HUES6 (cell line): ENCODE results near the gene NTMT1.
A peak's percentile ranks its signal among the peaks of the same experiment; 100 is the strongest.

Source experiments
- H3K27ac ChIP-seq: 2 replicates; pipeline ENCODE4 v1.7.0; 2013; ENCODE audit warnings: low read depth, mild to moderate bottlenecking, low read length, inconsistent platforms
- H3K27me3 ChIP-seq: 2 replicates; pipeline ENCODE4 v1.6.1; 2013; ENCODE audit warnings: low read length; ENCODE audit not compliant: control insufficient read depth, insufficient read depth
- H3K36me3 ChIP-seq: 2 replicates; pipeline ENCODE4 v1.6.1; 2013; ENCODE audit warnings: low read length; ENCODE audit not compliant: control insufficient read depth, insufficient read depth
- H3K4me1 ChIP-seq: 2 replicates; pipeline ENCODE4 v1.6.1; 2013; ENCODE audit warnings: low read length; ENCODE audit not compliant: control insufficient read depth, insufficient read depth
- H3K4me3 ChIP-seq: 2 replicates; pipeline ENCODE4 v1.5.1; 2013; ENCODE audit warnings: low read depth, low read length
- H3K9ac ChIP-seq: one replicate; pipeline ENCODE4 v1.6.1; 2013; ENCODE audit warnings: mild to moderate bottlenecking, low read length
- H3K9me3 ChIP-seq: 2 replicates; pipeline ENCODE4 v1.6.1; 2013; ENCODE audit warnings: low read depth, low read length; ENCODE audit not compliant: control insufficient read depth, insufficient read depth

NTMT1 gene

GRCh38 chr9:129609486-129610212 is 16.3 kb upstream of the NTMT1 start:
- peaks cover 33% of the 10 kb centered on the region for H3K4me1 ChIP-seq
- peaks cover 2% of the 10 kb centered on the region; the same call in 1 of the 2 replicates for H3K27me3 ChIP-seq
- H3K9me3 ChIP-seq: no peaks in the 10 kb centered on the region
- H3K36me3 ChIP-seq: no peaks in the 10 kb centered on the region
- H3K4me3 ChIP-seq: peak overlapping the region; percentile 53
- H3K9ac ChIP-seq: peak overlapping the region; percentile 49
- no peak overlapping the region for H3K27ac ChIP-seq

GRCh38 chr9:129610213-129610472 is 15.8 kb upstream of the NTMT1 start:
- peaks cover 2% of the 10 kb centered on the region; the same call in 1 of the 2 replicates for H3K27me3 ChIP-seq
- H3K4me1 ChIP-seq: peaks cover 32% of the 10 kb centered on the region
- H3K27ac ChIP-seq: peak overlapping the region; percentile 45; the same call in 1 of the 2 replicates
- H3K9ac ChIP-seq: peak overlapping the region; percentile 61
- no peaks in the 10 kb centered on the region for H3K36me3 ChIP-seq
- peak overlapping the region; percentile 73 for H3K4me3 ChIP-seq
- H3K9me3 ChIP-seq: no peaks in the 10 kb centered on the region

GRCh38 chr9:129610473-129611306 is 15.3 kb upstream of the NTMT1 start:
- Histone ChIP-seq H3K27me3 (peaks cover 2% of the 10 kb centered on the region; the same call in 1 of the 2 replicates), H3K36me3 (no peaks in the 10 kb centered on the region), H3K9me3 (no peaks in the 10 kb centered on the region), H3K27ac (peak overlapping the region; percentile 45; the same call in 1 of the 2 replicates), H3K4me3 (peak overlapping the region; percentile 73), H3K4me1 (peaks cover 32% of the 10 kb centered on the region), H3K9ac (peak overlapping the region; percentile 61)

- Histone ChIP-seq H3K36me3 (no peaks in the 10 kb centered on the region), H3K9ac (no peak overlapping the region), H3K27ac (no peak overlapping the region), H3K4me1 (peaks cover 32% of the 10 kb centered on the region), H3K4me3 (peak overlapping the region; percentile 73), H3K27me3 (peaks cover 2% of the 10 kb centered on the region; the same call in 1 of the 2 replicates), H3K9me3 (no peaks in the 10 kb centered on the region)
Measured at GRCh38 chr9:129611307-129611800, 14.6 kb upstream of the NTMT1 start.

GRCh38 chr9:129612123-129612522 is 13.8 kb upstream of the NTMT1 start:
- Histone ChIP-seq H3K9me3 (no peaks in the 10 kb centered on the region), H3K4me3 (no peak overlapping the region), H3K27ac (no peak overlapping the region), H3K9ac (no peak overlapping the region), H3K36me3 (no peaks in the 10 kb centered on the region), H3K4me1 (peaks cover 29% of the 10 kb centered on the region), H3K27me3 (peaks cover 2% of the 10 kb centered on the region; the same call in 1 of the 2 replicates)

- Histone ChIP-seq H3K27ac (no peak overlapping the region), H3K9me3 (no peaks in the 10 kb centered on the region), H3K4me3 (no peak overlapping the region), H3K9ac (no peak overlapping the region), H3K4me1 (peaks cover 23% of the 10 kb centered on the region), H3K36me3 (no peaks in the 10 kb centered on the region), H3K27me3 (peaks cover 2% of the 10 kb centered on the region; the same call in 1 of the 2 replicates)
Measured at GRCh38 chr9:129612815-129613519, 13.0 kb upstream of the NTMT1 start.

- no peaks in the 10 kb centered on the region for H3K9me3 ChIP-seq
Measured at GRCh38 chr9:129613520-129614175, 12.3 kb upstream of the NTMT1 start.

GRCh38 chr9:129614932-129615331 is 11.0 kb upstream of the NTMT1 start:
- Histone ChIP-seq H3K4me1 (peaks cover 10% of the 10 kb centered on the region; the same call in 1 of the 2 replicates), H3K27me3 (peaks cover 12% of the 10 kb centered on the region), H3K4me3 (no peak overlapping the region), H3K36me3 (no peaks in the 10 kb centered on the region), H3K9ac (no peak overlapping the region), H3K9me3 (no peaks in the 10 kb centered on the region), H3K27ac (no peak overlapping the region)

More at GRCh38 chr9:129613520-129614175, 12.3 kb upstream of the NTMT1 start:
- peaks cover 21% of the 10 kb centered on the region for H3K4me1 ChIP-seq
- H3K9ac ChIP-seq: no peak overlapping the region
- no peaks in the 10 kb centered on the region for H3K36me3 ChIP-seq
- no peak overlapping the region for H3K27ac ChIP-seq
- H3K4me3 ChIP-seq: no peak overlapping the region
- peaks cover 2% of the 10 kb centered on the region; the same call in 1 of the 2 replicates for H3K27me3 ChIP-seq

- peaks cover 19% of the 10 kb centered on the region for H3K27me3 ChIP-seq
- no peaks in the 10 kb centered on the region for H3K9me3 ChIP-seq
- H3K27ac ChIP-seq: no peak overlapping the region
- peaks cover 11% of the 10 kb centered on the region for H3K4me1 ChIP-seq
- no peaks in the 10 kb centered on the region for H3K36me3 ChIP-seq
- H3K9ac ChIP-seq: no peak overlapping the region
- no peak overlapping the region for H3K4me3 ChIP-seq
Measured at GRCh38 chr9:129615407-129616285, 10.3 kb upstream of the NTMT1 start.

- H3K9me3 ChIP-seq: no peaks in the 10 kb centered on the region
- H3K9ac ChIP-seq: no peak overlapping the region
- H3K4me1 ChIP-seq: peaks cover 12% of the 10 kb centered on the region
- no peak overlapping the region for H3K27ac ChIP-seq
- H3K36me3 ChIP-seq: no peaks in the 10 kb centered on the region
- peaks cover 32% of the 10 kb centered on the region for H3K27me3 ChIP-seq
- H3K4me3 ChIP-seq: no peak overlapping the region
Measured at GRCh38 chr9:129617167-129617566, 8.8 kb upstream of the NTMT1 start.
